Neuronal stem cell (in vitro differentiated cells): Measurements from ENCODE around the gene WDR46.

Experiments
- DNase-seq: peaks from one replicate; pipeline ENCODE4 v3.0.0-alpha.2; 2013; ENCODE audit warnings: low spot score
- H2AFZ ChIP-seq: one replicate; pipeline ENCODE4 v1.6.1; 2013; ENCODE audit warnings: mild to moderate bottlenecking, low read length, inconsistent platforms
- H2AK5ac ChIP-seq: 2 replicates; pipeline ENCODE4 v1.6.1; 2013; ENCODE audit warnings: low read depth, mild to moderate bottlenecking, inconsistent platforms, low read length, moderate library complexity, mixed read lengths
- H2BK120ac ChIP-seq: 2 replicates; pipeline ENCODE4 v1.6.1; 2013; ENCODE audit warnings: low read depth, mild to moderate bottlenecking, inconsistent platforms, low read length, moderate library complexity, mixed read lengths
- H2BK12ac ChIP-seq: one replicate; pipeline ENCODE4 v1.6.1; 2013; ENCODE audit warnings: low read length, inconsistent platforms
- H2BK15ac ChIP-seq: 2 replicates; pipeline ENCODE4 v1.6.1; 2013; ENCODE audit warnings: mild to moderate bottlenecking, low read length, inconsistent platforms, mixed read lengths
- H2BK5ac ChIP-seq: one replicate; pipeline ENCODE4 v1.6.1; 2013; ENCODE audit warnings: inconsistent platforms, mild to moderate bottlenecking, low read length, moderate library complexity
- H3K14ac ChIP-seq: one replicate; pipeline ENCODE4 v1.6.1; 2013; ENCODE audit warnings: low read length, inconsistent platforms
- H3K18ac ChIP-seq: 2 replicates; pipeline ENCODE4 v1.6.1; 2013; ENCODE audit warnings: low read length, inconsistent platforms
- H3K23ac ChIP-seq: 2 replicates; pipeline ENCODE4 v1.6.1; 2013; ENCODE audit warnings: low read depth, mild to moderate bottlenecking, mixed read lengths, low read length, inconsistent platforms; ENCODE audit not compliant: poor library complexity
- H3K27ac ChIP-seq: replicated peaks from 3 replicates; pipeline ENCODE4 v1.5.1; 2013; ENCODE audit warnings: low read length, inconsistent platforms
- H3K27me3 ChIP-seq, 3 experiments: 2 replicates each; pipeline ENCODE4 v1.6.1; 2013; ENCODE audit warnings: low read length in 3 of 3, mild to moderate bottlenecking in 2 of 3, inconsistent platforms in 1 of 3, low read depth in 1 of 3, mixed read lengths in 1 of 3, moderate library complexity in 1 of 3; ENCODE audit not compliant: control insufficient read depth in 3 of 3, insufficient read depth in 3 of 3
- H3K36me3 ChIP-seq, 2 donors: replicated peaks in 1 of 2; 2 replicates each; pipeline ENCODE4 v1.6.1; 2013; ENCODE audit warnings: low read length in 2 of 2; ENCODE audit not compliant: control insufficient read depth in 2 of 2, insufficient read depth in 2 of 2
- H3K4ac ChIP-seq: 2 replicates; pipeline ENCODE4 v1.6.1; 2013; ENCODE audit warnings: inconsistent platforms, mild to moderate bottlenecking, low read length, moderate library complexity
- H3K4me1 ChIP-seq, 2 donors: 1 replicate in 1 of 2; 2 replicates in 1 of 2; pipeline ENCODE4 v1.6.1; 2013; ENCODE audit warnings: low read length in 2 of 2, low read depth in 1 of 2; ENCODE audit not compliant: control insufficient read depth in 2 of 2, insufficient read depth in 1 of 2
- H3K4me2 ChIP-seq: one replicate; pipeline ENCODE4 v1.6.1; 2013; ENCODE audit warnings: mild to moderate bottlenecking, low read length, inconsistent platforms; ENCODE audit not compliant: insufficient read depth, poor library complexity, severe bottlenecking
- H3K4me3 ChIP-seq, 2 donors: 2 replicates each; pipeline ENCODE4 v1.5.1; 2013; ENCODE audit warnings: low read length in 2 of 2, mild to moderate bottlenecking in 2 of 2, inconsistent platforms in 1 of 2, moderate library complexity in 1 of 2
- H3K79me1 ChIP-seq: one replicate; pipeline ENCODE4 v1.6.1; 2013; ENCODE audit warnings: low read depth, mild to moderate bottlenecking, inconsistent platforms, low read length, moderate library complexity
- H3K9ac ChIP-seq: one replicate; pipeline ENCODE4 v1.6.1; 2013; ENCODE audit warnings: mild to moderate bottlenecking, low read depth, low read length, inconsistent platforms; ENCODE audit not compliant: poor library complexity
- H3K9me3 ChIP-seq, 2 donors: replicated peaks in 1 of 2; 2 replicates each; pipeline versions ENCODE3 to v1.6.1; 2013; ENCODE audit warnings: low read length in 2 of 2, mild to moderate bottlenecking in 2 of 2, inconsistent platforms in 1 of 2, low read depth in 1 of 2, mixed read lengths in 1 of 2, moderate library complexity in 1 of 2; ENCODE audit not compliant: control insufficient read depth in 2 of 2, insufficient read depth in 1 of 2
- H4K8ac ChIP-seq: one replicate; pipeline ENCODE4 v1.6.1; 2013; ENCODE audit warnings: low read depth, mild to moderate bottlenecking, inconsistent platforms, low read length, moderate library complexity
- H4K91ac ChIP-seq: one replicate; pipeline ENCODE4 v1.6.1; 2013; ENCODE audit warnings: low read length, low read depth, mild to moderate bottlenecking, inconsistent platforms; ENCODE audit not compliant: poor library complexity
- WGBS, 2 donors: extraction: QIAGEN DNeasy Blood & Tissue Kit; methylation state at CpG; one replicate each; pipeline ENCODE4 v1.1.7; 2013; ENCODE audit warnings: missing lambda C conversion rate in 2 of 2, mixed read lengths in 1 of 2; ENCODE audit not compliant: insufficient read length in 2 of 2, insufficient replicate concordance in 1 of 2; ENCODE audit errors: extremely low coverage in 2 of 2; 5-methylcytosine and 5-hydroxymethylcytosine counted together

WDR46 gene

GRCh38 chr6:33241968-33242367, 47.1 kb downstream of the WDR46 start:
- no peak overlapping the region for H3K14ac ChIP-seq
- no peak overlapping the region for H4K91ac ChIP-seq
- no peak overlapping the region for H2BK15ac ChIP-seq
- H3K4me2 ChIP-seq: no peak overlapping the region
- H2BK12ac ChIP-seq: no peak overlapping the region
- H3K27me3 ChIP-seq: peaks cover 0 to 9% (median 2%) of the 10 kb centered on the region in 3 experiments
- no peak overlapping the region for H2BK5ac ChIP-seq
- H3K4me3 ChIP-seq: no peak overlapping the region
- H3K9me3 ChIP-seq: no peaks in the 10 kb centered on the region
- no peak overlapping the region for H3K9ac ChIP-seq
- H3K4me1 ChIP-seq: no peaks in the 10 kb centered on the region
- no peak for DNase-seq
- no peak overlapping the region for H3K4ac ChIP-seq
- H3K36me3 ChIP-seq: no peaks in the 10 kb centered on the region
- no peak overlapping the region for H2AFZ ChIP-seq
- WGBS, 2 donors: no CpG with 5 or more reads among the region's 3 CpGs
- no peak overlapping the region for H3K27ac ChIP-seq
- H3K23ac ChIP-seq: no peak overlapping the region
- no peak overlapping the region for H4K8ac ChIP-seq
- H3K18ac ChIP-seq: no peak overlapping the region
- H2AK5ac ChIP-seq: no peak overlapping the region
- no peaks in the 10 kb centered on the region for H3K79me1 ChIP-seq
- H2BK120ac ChIP-seq: no peak overlapping the region

DNA sequence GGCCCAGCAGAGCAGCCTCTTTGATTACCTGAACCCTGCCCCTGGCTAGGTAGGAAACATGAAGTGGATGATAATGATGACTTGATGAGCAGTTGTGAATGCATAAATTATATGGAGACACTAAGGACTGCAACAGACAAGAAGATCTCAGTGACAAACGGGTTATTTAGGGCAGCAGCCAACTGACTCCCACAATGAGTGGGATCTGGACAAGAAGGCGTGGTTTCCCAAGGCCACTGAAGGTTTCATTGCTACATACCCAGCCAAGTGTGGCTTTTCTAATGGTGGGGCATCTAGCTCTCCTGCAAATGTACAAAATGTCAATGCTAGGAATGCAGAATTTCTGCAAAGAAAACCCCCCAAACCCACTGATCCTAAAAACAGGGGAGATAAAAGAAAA, 51.3 kb downstream of the WDR46 start:
- no CpG with 5 or more reads among the region's 2 CpGs for WGBS, 2 donors
- H2AFZ ChIP-seq: no peak overlapping the region
- H3K4me3 ChIP-seq: no peak overlapping the region
- H2BK15ac ChIP-seq: no peak overlapping the region
- H3K9me3 ChIP-seq: no peaks in the 10 kb centered on the region
- no peak overlapping the region for H3K27ac ChIP-seq
- DNase-seq: no peak
- no peak overlapping the region for H3K4ac ChIP-seq
- no peak overlapping the region for H2BK12ac ChIP-seq
- no peak overlapping the region for H4K91ac ChIP-seq
- H3K79me1 ChIP-seq: no peaks in the 10 kb centered on the region
- no peak overlapping the region for H2BK5ac ChIP-seq
- H4K8ac ChIP-seq: no peak overlapping the region
- no peak overlapping the region for H3K23ac ChIP-seq
- H3K14ac ChIP-seq: no peak overlapping the region
- no peak overlapping the region for H2BK120ac ChIP-seq
- no peaks in the 10 kb centered on the region for H3K36me3 ChIP-seq
- H3K4me2 ChIP-seq: no peak overlapping the region
- H3K9ac ChIP-seq: no peak overlapping the region
- peaks cover 0 to 20% (median 2%) of the 10 kb centered on the region in 3 experiments for H3K27me3 ChIP-seq
- H3K18ac ChIP-seq: no peak overlapping the region
- H2AK5ac ChIP-seq: no peak overlapping the region
- H3K4me1 ChIP-seq: peaks cover 0 to 4% of the 10 kb centered on the region in 2 donors

GRCh38 chr6:33236852-33237251, 52.2 kb downstream of the WDR46 start:
- no peaks in the 10 kb centered on the region for H3K36me3 ChIP-seq
- peaks cover 0 to 25% (median 0%) of the 10 kb centered on the region in 3 experiments for H3K27me3 ChIP-seq
- H2AK5ac ChIP-seq: no peak overlapping the region
- H3K4me2 ChIP-seq: no peak overlapping the region
- no peak for DNase-seq
- no peak overlapping the region for H3K23ac ChIP-seq
- H2AFZ ChIP-seq: no peak overlapping the region
- no peak overlapping the region for H3K14ac ChIP-seq
- H3K79me1 ChIP-seq: no peaks in the 10 kb centered on the region
- no peak overlapping the region for H4K8ac ChIP-seq
- H3K27ac ChIP-seq: no peak overlapping the region
- WGBS, 2 donors: no CpG with 5 or more reads among the region's 6 CpGs
- H4K91ac ChIP-seq: no peak overlapping the region
- no peak overlapping the region for H3K4ac ChIP-seq
- no peak overlapping the region for H3K18ac ChIP-seq
- H2BK15ac ChIP-seq: no peak overlapping the region
- no peak overlapping the region for H2BK120ac ChIP-seq
- no peak overlapping the region for H3K9ac ChIP-seq
- no peaks in the 10 kb centered on the region for H3K9me3 ChIP-seq
- H3K4me1 ChIP-seq: peaks cover 0 to 4% of the 10 kb centered on the region in 2 donors
- H2BK5ac ChIP-seq: no peak overlapping the region
- H3K4me3 ChIP-seq: no peak overlapping the region
- H2BK12ac ChIP-seq: no peak overlapping the region

DNA sequence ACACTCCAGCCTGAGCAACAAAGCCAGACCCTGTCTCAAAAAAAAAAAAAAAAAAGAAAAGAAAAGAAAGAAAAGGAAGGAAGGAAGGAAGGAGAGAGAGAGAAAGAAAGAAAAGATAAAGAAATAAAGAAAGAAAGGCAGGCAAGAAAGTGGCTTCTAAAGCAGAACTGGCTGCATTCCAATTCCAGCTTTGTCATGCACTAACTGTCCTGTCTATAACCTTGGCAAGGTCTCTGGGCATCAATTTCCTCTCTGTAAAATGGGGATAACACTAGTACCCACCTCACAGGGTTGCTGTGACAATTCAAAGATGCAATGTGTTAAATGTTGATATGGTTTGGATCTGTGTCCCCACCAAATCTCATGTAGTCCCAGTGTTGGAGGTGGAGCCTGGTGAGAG, 52.7 kb downstream of the WDR46 start:
- no peak overlapping the region for H2BK120ac ChIP-seq
- H3K9ac ChIP-seq: no peak overlapping the region
- no peak overlapping the region for H2BK15ac ChIP-seq
- H4K8ac ChIP-seq: no peak overlapping the region
- no peaks in the 10 kb centered on the region for H3K9me3 ChIP-seq
- peaks cover 0 to 4% of the 10 kb centered on the region in 2 donors for H3K4me1 ChIP-seq
- H3K27me3 ChIP-seq: peaks cover 0 to 28% (median 0%) of the 10 kb centered on the region in 3 experiments
- no peaks in the 10 kb centered on the region for H3K79me1 ChIP-seq
- no peak overlapping the region for H3K18ac ChIP-seq
- no peak overlapping the region for H2AFZ ChIP-seq
- H2BK5ac ChIP-seq: no peak overlapping the region
- H3K14ac ChIP-seq: no peak overlapping the region
- no peak overlapping the region for H3K4me3 ChIP-seq
- H4K91ac ChIP-seq: no peak overlapping the region
- H3K4ac ChIP-seq: no peak overlapping the region
- no peak overlapping the region for H3K4me2 ChIP-seq
- H2BK12ac ChIP-seq: no peak overlapping the region
- no peak for DNase-seq
- no peak overlapping the region for H3K27ac ChIP-seq
- no peak overlapping the region for H2AK5ac ChIP-seq
- no peak overlapping the region for H3K23ac ChIP-seq
- no peaks in the 10 kb centered on the region for H3K36me3 ChIP-seq
